Thyroid gland (tissue), 4 donors: ENCODE results near the gene C5AR2.

ENCODE experiments used
- POLR2A ChIP-seq, 2 donors: fragments of 450-650 bp; IDR thresholded peaks; one replicate each; pipeline ENCODE4 v1.6.1; 2017; ENCODE audit warnings: antibody characterized with exemption in 2 of 2, mild to moderate bottlenecking in 2 of 2, moderate library complexity in 1 of 2
- TF ChIP-seq, protein P1 (sequence below), 6 experiments: fragments of 200-600 bp in 3 of 6; fragments of 450-650 bp in 3 of 6; sonication (generic) in 3 of 6; IDR thresholded peaks; one replicate each; pipeline ENCODE4 v1.5.1; 2016 to 2019; ENCODE audit warnings: antibody characterized with exemption in 6 of 6, mild to moderate bottlenecking in 2 of 6, inconsistent platforms in 1 of 6, moderate library complexity in 1 of 6

- TF ChIP-seq, protein P1, sequence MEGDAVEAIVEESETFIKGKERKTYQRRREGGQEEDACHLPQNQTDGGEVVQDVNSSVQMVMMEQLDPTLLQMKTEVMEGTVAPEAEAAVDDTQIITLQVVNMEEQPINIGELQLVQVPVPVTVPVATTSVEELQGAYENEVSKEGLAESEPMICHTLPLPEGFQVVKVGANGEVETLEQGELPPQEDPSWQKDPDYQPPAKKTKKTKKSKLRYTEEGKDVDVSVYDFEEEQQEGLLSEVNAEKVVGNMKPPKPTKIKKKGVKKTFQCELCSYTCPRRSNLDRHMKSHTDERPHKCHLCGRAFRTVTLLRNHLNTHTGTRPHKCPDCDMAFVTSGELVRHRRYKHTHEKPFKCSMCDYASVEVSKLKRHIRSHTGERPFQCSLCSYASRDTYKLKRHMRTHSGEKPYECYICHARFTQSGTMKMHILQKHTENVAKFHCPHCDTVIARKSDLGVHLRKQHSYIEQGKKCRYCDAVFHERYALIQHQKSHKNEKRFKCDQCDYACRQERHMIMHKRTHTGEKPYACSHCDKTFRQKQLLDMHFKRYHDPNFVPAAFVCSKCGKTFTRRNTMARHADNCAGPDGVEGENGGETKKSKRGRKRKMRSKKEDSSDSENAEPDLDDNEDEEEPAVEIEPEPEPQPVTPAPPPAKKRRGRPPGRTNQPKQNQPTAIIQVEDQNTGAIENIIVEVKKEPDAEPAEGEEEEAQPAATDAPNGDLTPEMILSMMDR (IDR thresholded peaks at IDR 0.05), result no peak
- no peak for TF ChIP-seq POLR2A (IDR thresholded peaks at IDR 0.05)
Observed at GRCh38 chr19:47358936-47359335, 27.0 kb downstream of the C5AR2 start.
